ENCODE measurements around the gene SEMA3B. TPM values are rescaled to one million over a fixed set of nuclear protein-coding genes. Genes with fewer than 3 reads are reported as not detected.

Gene SEMA3B
- total RNA-seq, 2 experiments from 2014 or later, result 1.9 to 2.0 TPM

- CTCF ChIA-PET, result interaction anchor here (2.2 to 5.9 kb wide), 2 partner anchors 17 to 50 kb away, joined by 53 to 71 read pairs; no protein-coding TSS in a partner anchor
- Mint-ChIP-seq H3K4me1 (ENCODE audit: low read depth) (peaks cover 77% of the 10 kb centered on the region), H3K9me3 (no peaks in the 10 kb centered on the region), H3K4me3 (peak overlapping the region; percentile 83), H3K36me3 (ENCODE audit: low read depth) (peaks cover 40% of the 10 kb centered on the region), H3K27me3 (no peaks in the 10 kb centered on the region), H3K27ac (peak overlapping the region; percentile 92)
- no peak for ATAC-seq (ENCODE audit: poor library complexity)
- Histone ChIP-seq H3K4me1 (ENCODE audit: insufficient read depth, low read length) (peaks cover 100% of the 10 kb centered on the region), H3K4me3 (ENCODE audit: low read length) (peak overlapping the region; percentile 47), H3K9me3 (ENCODE audit: control insufficient read depth in 1 of 2, insufficient read depth in 1 of 2, low read length in 2 of 2) (no peaks in the 10 kb centered on the region), H3K27ac (ENCODE audit: low read depth in 1 of 2, low read length in 2 of 2) (peak overlapping the region; percentile 89 to 90), H3K27me3 (ENCODE audit: control insufficient read depth in 1 of 2, insufficient read depth in 2 of 2, low read length in 2 of 2) (no peaks in the 10 kb centered on the region), H3K36me3 (ENCODE audit: insufficient read depth, low read length) (peaks cover 56% of the 10 kb centered on the region)
- DNase-seq, result no peak
- POLR2A ChIA-PET, result interaction anchor here (2.4 to 7.4 kb wide), 2 partner anchors 18 to 47 kb away, joined by 7 to 55 read pairs; partner anchors contain the start of gene IFRD2
- no peak for TF ChIP-seq CTCF (IDR thresholded peaks at IDR 0.05)
- intact Hi-C loops (cut with DNase I, micrococcal nuclease), result no loop called here
Measured at GRCh38 chr3:50245251-50245745, 23.6 kb upstream of the SEMA3B start.

DNA sequence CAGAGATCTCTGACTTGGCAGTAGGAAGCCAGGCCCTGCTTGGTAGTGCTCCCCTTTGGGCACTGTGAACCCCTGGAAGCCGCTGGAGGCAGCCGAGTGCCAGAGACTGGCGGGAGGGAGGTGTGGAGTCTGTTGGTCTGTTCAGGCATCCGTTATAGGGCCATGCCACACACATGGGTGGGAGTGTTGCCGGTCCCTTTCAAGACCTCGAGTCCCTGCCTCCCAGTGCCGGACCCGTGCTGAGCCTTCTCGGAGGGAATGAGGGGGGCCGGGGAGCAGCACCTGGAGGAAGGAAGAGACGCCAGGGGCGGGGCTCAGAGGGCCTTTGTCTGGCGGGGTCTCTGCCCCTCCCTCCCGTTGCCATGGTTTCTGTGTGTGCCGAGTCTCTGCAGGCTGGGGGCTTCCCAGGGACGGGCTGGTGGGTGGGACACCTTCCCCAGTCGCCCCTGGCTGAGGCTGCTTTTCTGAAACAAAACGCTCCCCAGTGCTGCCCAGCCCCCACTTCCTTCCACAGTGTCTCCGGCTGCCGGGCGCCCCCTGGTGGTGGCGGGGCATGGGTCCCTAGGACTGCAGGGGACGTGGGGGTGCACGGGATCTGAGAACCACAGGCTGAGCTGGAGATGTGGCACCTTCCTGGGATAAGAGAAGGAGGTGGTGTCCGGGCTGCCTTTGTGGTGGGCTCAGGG lies 23.0 kb upstream of the SEMA3B start:
- Mint-ChIP-seq H3K27me3 (no peaks in the 10 kb centered on the region), H3K9me3 (no peaks in the 10 kb centered on the region), H3K4me1 (ENCODE audit: low read depth) (peaks cover 79% of the 10 kb centered on the region), H3K27ac (peak overlapping the region; percentile 92), H3K4me3 (peak overlapping the region; percentile 83), H3K36me3 (ENCODE audit: low read depth) (peaks cover 45% of the 10 kb centered on the region)
- H3K27ac ChIP-seq (ENCODE audit: low read depth in 1 of 2, low read length in 2 of 2), result peak overlapping the region; percentile 89 to 90
- peak overlapping the region; percentile 47 for H3K4me3 ChIP-seq (ENCODE audit: low read length)
- peaks cover 100% of the 10 kb centered on the region for H3K4me1 ChIP-seq (ENCODE audit: insufficient read depth, low read length)
- H3K27me3 ChIP-seq (ENCODE audit: control insufficient read depth in 1 of 2, insufficient read depth in 2 of 2, low read length in 2 of 2), result no peaks in the 10 kb centered on the region
- peaks cover 61% of the 10 kb centered on the region for H3K36me3 ChIP-seq (ENCODE audit: insufficient read depth, low read length)
- intact Hi-C loops (cut with DNase I, micrococcal nuclease), result loop anchor here (1.0 to 2.0 kb wide), 6 partner anchors 8 to 54 kb away; no protein-coding TSS in a partner anchor
- CTCF ChIA-PET, result interaction anchor here (0.9 to 5.9 kb wide), 13 partner anchors 8 to 78 kb away, joined by 4 to 71 read pairs (median 6); partner anchors contain the start of genes GNAI2, HYAL3, IFRD2 and NAA80
- ATAC-seq (ENCODE audit: poor library complexity), result peak; percentile 80
- POLR2A ChIA-PET, result interaction anchor here (0.9 to 7.4 kb wide), 15 partner anchors 9 to 104 kb away, joined by 3 to 60 read pairs (median 8); partner anchors contain the start of genes CYB561D2, GNAI2, HYAL3 and IFRD2
- no peaks in the 10 kb centered on the region for H3K9me3 ChIP-seq (ENCODE audit: control insufficient read depth in 1 of 2, insufficient read depth in 1 of 2, low read length in 2 of 2)
- peak; percentile 92 to 98 (median 94) for DNase-seq
- TF ChIP-seq CTCF (IDR thresholded peaks at IDR 0.05), result peak; percentile 98

GRCh38 chr3:50246517-50246954 lies 22.4 kb upstream of the SEMA3B start:
- Histone ChIP-seq H3K27ac (ENCODE audit: low read depth in 1 of 2, low read length in 2 of 2) (peak overlapping the region; percentile 89 to 90), H3K4me3 (ENCODE audit: low read length) (peak overlapping the region; percentile 47), H3K27me3 (ENCODE audit: control insufficient read depth in 1 of 2, insufficient read depth in 2 of 2, low read length in 2 of 2) (no peaks in the 10 kb centered on the region), H3K4me1 (ENCODE audit: insufficient read depth, low read length) (peaks cover 100% of the 10 kb centered on the region), H3K9me3 (ENCODE audit: control insufficient read depth in 1 of 2, insufficient read depth in 1 of 2, low read length in 2 of 2) (no peaks in the 10 kb centered on the region), H3K36me3 (ENCODE audit: insufficient read depth, low read length) (peaks cover 66% of the 10 kb centered on the region)
- peaks cover 46% of the 10 kb centered on the region for H3K36me3 Mint-ChIP-seq (ENCODE audit: low read depth)
- no peaks in the 10 kb centered on the region for H3K27me3 Mint-ChIP-seq
- peak; percentile 55 for TF ChIP-seq CTCF (IDR thresholded peaks at IDR 0.05)
- H3K4me1 Mint-ChIP-seq (ENCODE audit: low read depth), result peaks cover 78% of the 10 kb centered on the region
- H3K4me3 Mint-ChIP-seq, result peak overlapping the region; percentile 83
- H3K9me3 Mint-ChIP-seq, result no peaks in the 10 kb centered on the region
- ChIA-PET CTCF (interaction anchor here (0.6 to 5.9 kb wide), 14 partner anchors 8 to 77 kb away, joined by 3 to 71 read pairs (median 6); partner anchors contain the start of genes GNAI2, HYAL3, IFRD2 and NAA80), POLR2A (interaction anchor here (0.9 to 7.4 kb wide), 15 partner anchors 9 to 104 kb away, joined by 3 to 60 read pairs (median 8); partner anchors contain the start of genes CYB561D2, GNAI2, HYAL3 and IFRD2)
- ATAC-seq (ENCODE audit: poor library complexity) (peak; percentile 86), DNase-seq (peak; percentile 60 to 92 (median 72))
- intact Hi-C loops (cut with DNase I, micrococcal nuclease), result loop anchor here (1.0 to 2.0 kb wide), 6 partner anchors 8 to 54 kb away; no protein-coding TSS in a partner anchor
- peak overlapping the region; percentile 92 for H3K27ac Mint-ChIP-seq
